HG03342 (cell line): ENCODE measurements around the gene SMIM38.
A peak's percentile ranks its signal among the peaks of the same experiment; 100 is the strongest.

Source experiments
- ATAC-seq: cut with Tn5 transposase; IDR thresholded peaks from one replicate; pipeline ENCODE4 v1.9.1; 2021; ENCODE audit warnings: mild to moderate bottlenecking, moderate library complexity; ENCODE audit not compliant: unreplicated experiment

Gene SMIM38

DNA sequence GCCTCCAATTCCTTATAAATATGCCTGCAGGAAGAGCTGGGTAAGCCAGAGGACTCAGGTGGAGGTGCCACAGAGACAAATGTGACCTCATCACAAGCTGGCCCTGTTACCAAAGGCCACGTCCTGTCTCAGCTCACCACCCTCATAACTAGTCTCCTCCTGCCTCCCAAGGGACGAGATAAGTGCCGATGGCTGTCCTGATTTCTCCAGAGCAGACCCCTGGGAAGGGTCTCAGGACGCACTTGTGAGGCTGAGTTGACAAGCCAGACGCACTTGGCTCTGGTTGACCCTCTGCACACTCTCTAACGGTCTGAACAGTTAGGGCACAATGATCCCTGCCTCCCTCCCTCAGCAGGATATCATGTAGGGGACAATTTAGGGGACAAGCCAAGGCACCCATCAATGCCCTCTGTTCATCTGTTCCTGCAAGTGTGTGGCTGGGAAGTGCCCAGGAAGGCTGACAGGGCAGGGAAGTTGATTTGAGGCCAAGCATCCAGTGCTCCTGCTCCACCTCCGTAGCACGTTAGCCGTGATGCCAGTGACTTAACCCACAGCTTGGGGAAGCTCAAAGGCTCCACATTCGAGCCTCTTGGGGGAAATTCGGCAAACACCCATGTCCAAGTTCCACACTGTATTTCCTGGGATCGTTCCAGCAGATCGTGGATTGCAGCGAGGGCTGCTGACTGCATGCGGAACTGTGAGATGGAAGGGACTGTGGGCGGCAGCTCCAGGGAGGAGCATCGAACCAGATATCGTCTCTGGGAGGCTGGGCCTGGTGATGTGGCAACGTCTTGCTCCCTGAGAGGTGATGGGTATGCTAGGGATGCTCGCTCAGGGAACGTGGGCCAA lies 2.8 kb downstream of the SMIM38 start:
- ATAC-seq = no peak

DNA sequence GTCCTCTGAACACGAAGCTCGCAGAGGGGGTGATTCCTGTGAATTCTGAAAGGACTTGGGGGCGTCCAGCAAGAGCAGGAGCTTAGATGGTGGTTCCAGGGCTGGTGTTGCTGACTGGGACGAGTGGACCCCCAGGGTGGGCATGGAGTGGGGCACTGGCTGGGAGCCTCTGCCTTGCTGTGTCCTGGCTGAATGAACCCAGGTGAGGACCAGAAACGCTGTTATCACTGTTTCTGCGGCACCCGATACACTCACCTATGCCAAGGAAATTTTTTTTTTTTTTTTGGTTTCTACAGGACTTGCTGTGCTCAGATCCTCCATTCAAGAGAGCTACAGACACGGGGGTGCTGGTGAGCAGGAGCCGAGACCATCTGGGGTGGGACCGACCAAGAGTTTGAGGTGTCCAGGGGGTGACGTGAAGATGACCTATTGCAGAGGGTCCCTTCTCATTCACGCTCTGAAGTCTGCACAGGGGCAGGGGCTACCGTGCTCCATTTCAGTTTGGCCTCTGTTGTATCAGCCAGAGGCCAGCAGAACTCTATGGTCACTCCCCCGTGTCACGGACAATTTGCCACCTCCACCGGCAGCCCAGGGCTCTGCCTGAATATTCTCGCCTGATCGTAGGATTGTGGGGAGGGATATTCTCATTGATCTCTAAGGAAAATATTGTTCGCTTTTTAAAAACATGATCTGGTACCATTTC lies 3.6 kb downstream of the SMIM38 start:
- ATAC-seq = no peak

DNA sequence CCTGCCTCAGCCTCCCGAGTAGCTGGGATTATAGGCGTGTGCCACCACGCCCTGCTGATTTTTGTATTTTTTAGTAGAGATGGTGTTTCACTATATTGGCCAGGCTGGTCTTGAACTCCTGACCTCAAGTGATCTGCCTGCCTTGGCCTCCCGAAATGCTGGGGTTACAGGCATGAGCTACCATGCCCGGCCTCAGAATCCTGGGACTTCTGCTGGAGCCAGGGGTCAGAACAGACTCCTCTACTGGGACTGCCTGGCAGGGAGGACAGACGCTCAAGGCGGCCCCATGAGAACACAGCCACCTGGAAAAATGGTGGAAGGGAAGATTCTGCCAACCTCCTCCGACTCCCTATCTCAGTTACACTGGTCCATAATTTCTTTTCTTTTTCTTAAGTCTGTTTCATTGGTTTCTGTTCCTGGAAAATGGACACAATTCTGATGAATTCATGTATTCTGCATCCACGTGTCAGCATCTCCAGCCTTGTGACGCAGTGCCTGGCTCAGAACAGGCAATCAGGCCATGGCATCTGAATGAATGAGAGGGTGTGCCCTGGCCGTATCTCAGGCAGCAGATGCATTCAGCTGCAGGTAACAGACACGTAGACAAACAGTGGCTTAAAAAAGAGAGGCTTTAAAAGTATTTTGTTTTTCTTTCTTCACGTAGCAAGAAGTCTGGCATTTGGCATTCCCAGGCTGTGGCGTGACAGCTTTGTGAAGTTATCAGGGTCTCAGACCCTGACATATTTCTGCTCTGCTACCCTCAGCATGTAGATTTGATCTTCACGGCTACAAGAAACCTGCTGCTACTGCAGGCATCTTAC lies 4.8 kb downstream of the SMIM38 start:
- ATAC-seq = no peak

DNA sequence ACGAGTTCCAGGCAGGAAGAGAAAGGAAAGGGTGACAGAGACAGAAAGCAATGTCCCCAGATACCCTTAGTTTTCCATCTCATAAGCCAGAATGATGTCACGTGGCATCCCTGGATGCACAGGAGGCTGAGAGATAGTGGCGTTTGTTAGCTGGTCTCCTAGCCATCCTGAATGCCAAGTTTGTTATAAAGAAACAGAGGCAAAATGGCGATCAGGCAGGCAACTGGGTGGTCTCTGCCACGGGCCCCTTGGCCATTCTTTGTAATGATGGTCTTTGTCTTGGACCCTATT lies 5.3 kb downstream of the SMIM38 start:
- no peak for ATAC-seq

GRCh38 chr11:69162505-69162904 lies 6.8 kb downstream of the SMIM38 start:
- ATAC-seq = no peak

- no peak for ATAC-seq
Observed at GRCh38 chr11:69163842-69164241, 8.1 kb downstream of the SMIM38 start.

DNA sequence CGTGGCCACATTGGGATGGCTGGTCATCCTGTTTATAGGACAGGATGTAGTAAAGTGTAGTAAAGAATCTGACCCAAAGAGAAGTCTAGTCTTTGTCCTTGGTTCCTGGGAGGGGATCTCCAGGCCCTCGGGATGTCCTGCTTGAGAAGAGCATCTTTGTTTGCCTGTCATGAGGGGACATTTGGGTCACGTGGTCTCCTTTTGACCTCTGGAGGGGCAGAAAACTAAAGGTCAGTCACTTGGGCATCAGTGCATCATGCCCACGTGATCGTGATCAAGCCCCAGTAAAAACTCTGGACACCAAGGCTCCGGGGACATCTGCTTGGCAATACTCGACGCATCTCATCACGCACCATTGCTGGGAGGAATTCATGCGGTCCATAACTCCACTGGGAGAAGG lies 9.1 kb downstream of the SMIM38 start:
- ATAC-seq = no peak

DNA sequence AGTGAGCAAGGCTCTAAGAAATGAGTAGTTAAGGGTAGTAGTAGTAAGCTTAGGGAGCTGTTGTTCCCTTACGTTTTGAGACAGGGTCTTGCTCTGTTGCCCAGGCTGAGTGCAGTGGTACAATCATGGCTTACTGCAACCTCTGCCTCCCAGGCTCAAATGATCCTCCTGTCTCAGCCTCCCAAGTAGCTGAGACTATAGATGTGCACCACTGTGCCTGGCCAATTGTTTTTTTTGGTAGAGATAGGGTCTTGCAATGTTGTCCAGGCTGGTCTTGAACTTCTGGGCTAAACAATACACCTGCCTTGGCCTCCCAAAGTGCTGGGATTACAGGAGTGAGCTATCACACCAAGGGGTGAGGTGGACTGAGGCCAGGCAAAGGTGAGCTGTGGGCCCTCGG lies 10.0 kb downstream of the SMIM38 start:
- no peak for ATAC-seq

- peak; percentile 94 for ATAC-seq
Observed at GRCh38 chr11:69166218-69167115, 10.7 kb downstream of the SMIM38 start.

DNA sequence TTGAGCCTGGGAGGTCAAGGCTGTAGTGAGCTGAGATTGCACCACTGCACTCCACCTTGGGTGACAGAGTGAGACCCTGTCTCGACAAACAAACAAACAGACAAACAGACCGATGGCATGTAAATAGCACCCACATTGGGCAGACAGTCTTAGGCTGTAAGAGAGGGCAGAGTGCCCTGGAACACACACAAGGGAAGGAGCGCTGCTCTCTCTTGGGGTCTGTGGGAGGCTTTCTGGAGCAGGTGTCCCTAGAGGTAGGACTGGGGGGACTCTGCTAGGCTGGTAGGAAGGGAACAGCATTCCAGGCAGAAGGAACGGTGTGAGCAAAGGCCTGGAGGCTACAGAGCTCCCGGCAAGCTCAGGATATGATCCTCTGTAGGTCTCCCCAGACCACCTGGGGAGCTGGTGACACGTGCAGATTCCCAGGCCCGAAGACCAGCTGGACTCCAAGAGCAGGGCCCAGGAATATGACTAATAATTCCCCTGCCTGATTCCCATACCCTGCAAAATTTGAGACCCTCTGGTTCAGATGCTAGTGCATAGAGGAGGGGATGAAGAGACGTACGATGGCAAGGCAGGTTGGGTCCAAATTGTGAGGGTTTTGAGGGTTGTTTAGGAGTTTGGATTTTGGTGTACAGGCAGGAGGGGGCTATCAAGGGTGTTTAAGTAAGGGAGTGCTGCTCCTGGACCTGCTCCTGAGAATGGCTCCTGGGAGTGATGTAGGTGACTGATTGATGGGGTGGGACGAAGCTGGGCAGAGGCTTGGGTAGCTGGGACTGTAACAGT lies 11.6 kb downstream of the SMIM38 start:
- no peak for ATAC-seq

- no peak for ATAC-seq
Observed at GRCh38 chr11:69167916-69168691, 12.4 kb downstream of the SMIM38 start.

GRCh38 chr11:69169479-69169878 lies 13.7 kb downstream of the SMIM38 start:
- ATAC-seq = no peak

GRCh38 chr11:69170704-69171103 lies 15.0 kb downstream of the SMIM38 start:
- no peak for ATAC-seq

GRCh38 chr11:69171476-69172240 lies 15.9 kb downstream of the SMIM38 start:
- no peak for ATAC-seq

DNA sequence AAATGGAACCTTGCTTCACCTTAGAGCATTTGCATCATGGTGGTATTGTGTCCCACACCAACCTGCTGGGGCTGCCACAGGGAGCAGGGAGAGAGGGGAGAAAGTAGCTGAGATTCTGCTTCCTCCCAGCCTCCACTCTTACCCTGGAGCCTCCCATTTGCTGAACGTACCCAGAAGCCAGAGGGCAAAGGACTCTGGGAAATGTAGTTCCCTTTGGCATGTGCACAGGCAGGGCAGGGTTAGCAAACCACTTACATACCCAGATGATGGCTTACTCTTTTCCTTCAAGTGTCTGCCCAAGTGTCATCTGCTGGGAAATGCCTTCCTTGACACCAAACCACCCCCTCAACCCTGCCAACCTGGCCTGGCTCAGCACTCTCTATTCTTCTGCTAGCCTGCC lies 16.9 kb downstream of the SMIM38 start:
- no peak for ATAC-seq

GRCh38 chr11:69173331-69173730 lies 17.6 kb downstream of the SMIM38 start:
- ATAC-seq = no peak

DNA sequence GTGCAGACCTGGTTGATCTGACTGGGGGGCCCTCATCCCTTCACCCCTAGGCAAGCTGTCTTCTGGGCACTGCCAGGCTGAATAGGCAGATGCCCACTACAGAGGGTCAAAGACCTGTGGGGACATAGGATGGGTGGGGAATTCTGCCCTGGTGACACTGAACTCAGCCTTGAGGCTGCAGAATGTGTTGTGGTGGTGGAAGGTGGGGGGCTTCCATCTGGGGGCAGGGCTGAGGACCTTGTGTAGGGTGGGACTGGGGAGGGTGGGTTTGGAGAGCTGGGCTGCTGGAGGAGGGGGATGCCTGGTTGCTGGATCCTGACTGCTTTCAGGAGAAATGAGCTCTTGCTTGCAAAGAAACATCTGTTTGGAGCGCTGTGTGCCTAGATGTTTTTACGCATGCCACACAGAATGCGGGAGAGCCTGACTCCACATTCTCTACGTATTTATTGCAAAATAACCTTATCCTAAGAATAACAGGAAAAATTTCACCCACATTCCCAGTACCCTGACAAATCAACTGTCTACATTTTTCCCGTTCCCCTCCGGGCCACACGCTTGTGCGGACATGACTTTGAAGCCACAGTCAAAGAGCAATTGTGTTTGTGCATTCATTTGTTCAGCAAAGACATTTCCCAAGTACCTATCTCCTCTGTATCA lies 18.3 kb downstream of the SMIM38 start:
- no peak for ATAC-seq

DNA sequence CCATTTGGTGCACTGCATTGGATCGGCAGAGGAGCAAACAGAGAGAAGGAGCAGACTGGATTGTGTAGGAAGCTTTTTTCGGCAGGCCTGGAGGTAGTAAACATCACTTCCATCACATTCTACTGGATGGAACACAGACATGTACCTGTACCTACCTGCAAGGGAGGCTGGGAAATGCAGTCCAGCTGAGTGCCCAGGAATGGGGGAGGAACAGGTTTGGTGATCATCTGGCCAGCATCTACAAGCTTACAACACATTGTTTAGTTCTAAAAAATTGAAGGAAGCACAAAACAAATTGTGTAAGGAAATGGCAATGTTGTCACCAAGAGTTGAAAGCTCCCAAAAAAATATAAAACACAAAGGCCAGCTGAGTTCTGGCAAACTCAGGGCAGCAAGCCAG lies 19.1 kb downstream of the SMIM38 start:
- no peak for ATAC-seq
